HEK293T (cell line): Measurements from ENCODE around the gene NEB.

ENCODE experiments used
- ARNT ChIP-seq: fragments of 450-650 bp; IDR thresholded peaks from 2 replicates; pipeline ENCODE4 v1.6.1; 2017; ENCODE audit warnings: mild to moderate bottlenecking
- FOXA1 ChIP-seq: fragments of 450-650 bp; IDR thresholded peaks from 2 replicates; pipeline ENCODE4 v1.6.1; 2016; ENCODE audit warnings: mild to moderate bottlenecking
- FOXM1 ChIP-seq: fragments of 450-650 bp; IDR thresholded peaks from 2 replicates; pipeline ENCODE4 v1.6.1; 2017; ENCODE audit warnings: mild to moderate bottlenecking, borderline replicate concordance
- LEF1 ChIP-seq: fragments of 450-650 bp; IDR thresholded peaks from 2 replicates; pipeline ENCODE4 v1.6.1; 2017; ENCODE audit warnings: mild to moderate bottlenecking, borderline replicate concordance
- SP1 ChIP-seq: fragments of 450-650 bp; IDR thresholded peaks from 2 replicates; pipeline ENCODE4 v1.6.1; 2017
- SUZ12 ChIP-seq: fragments of 450-650 bp; IDR thresholded peaks from 2 replicates; pipeline ENCODE4 v1.6.1; 2016; ENCODE audit warnings: mild to moderate bottlenecking
- TARDBP ChIP-seq: fragments of 450-650 bp; IDR thresholded peaks from 2 replicates; pipeline ENCODE4 v1.6.1; 2016

DNA sequence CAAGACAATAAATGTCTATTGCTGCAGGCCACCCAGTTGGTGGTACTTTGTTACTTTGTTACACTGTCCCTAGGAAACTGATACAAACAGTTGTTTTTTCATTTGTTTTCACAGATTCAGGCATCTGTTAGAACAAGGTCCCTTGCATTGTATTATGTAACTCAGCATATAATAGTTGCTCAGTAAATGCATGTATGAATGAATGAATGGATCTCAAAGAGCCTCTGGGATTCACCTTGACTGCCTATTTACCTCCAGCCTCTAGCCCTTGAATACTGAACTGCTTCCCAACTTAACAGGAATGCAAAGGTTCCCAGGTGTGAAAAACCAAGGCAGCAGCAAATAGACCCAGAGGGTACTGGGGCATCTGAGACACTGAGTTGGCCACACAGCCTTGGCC is 27.4 kb upstream of the NEB start:
- TF ChIP-seq FOXA1 (no peak), LEF1 (no peak), SUZ12 (no peak), ARNT (no peak), SP1 (no peak), FOXM1 (no peak), TARDBP (no peak)
